GM19043 (cell line): ENCODE results near the gene HDAC7.

Experiments
- ATAC-seq: cut with Tn5 transposase; IDR thresholded peaks from one replicate; pipeline ENCODE4 v1.9.1; 2021; ENCODE audit warnings: low read depth; ENCODE audit not compliant: unreplicated experiment

HDAC7 gene

DNA sequence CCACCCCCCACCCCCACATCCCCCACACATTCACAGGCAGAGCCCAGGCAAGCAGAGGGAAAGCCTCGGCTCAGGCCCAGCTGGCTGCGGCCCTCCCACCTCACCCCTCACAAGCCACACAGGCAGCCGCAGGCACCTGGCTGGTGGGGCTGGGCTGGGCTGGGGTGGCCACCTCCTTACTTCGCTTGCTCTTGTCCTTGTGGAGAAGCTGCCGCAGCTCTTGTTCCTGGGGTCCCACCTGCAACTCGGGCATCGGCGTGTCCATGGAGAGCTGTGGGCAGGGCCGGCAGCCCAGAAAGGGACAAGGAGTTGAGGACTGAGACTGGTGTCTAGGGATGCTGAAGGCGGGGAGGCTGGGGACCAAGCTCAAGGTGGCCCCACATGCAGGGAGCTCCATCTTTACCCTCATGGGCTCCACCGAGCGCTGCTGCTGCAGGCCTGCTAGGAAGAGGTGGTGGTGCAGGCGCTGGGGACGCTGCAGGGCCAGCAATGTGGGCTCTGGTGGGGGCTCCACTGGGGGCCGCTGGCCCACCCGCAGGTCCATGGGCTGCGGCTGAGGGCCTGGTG is 21.2 kb downstream of the HDAC7 start:
- ATAC-seq: no peak

- no peak for ATAC-seq
Observed at GRCh38 chr12:47797441-47797840, 22.3 kb downstream of the HDAC7 start.

DNA sequence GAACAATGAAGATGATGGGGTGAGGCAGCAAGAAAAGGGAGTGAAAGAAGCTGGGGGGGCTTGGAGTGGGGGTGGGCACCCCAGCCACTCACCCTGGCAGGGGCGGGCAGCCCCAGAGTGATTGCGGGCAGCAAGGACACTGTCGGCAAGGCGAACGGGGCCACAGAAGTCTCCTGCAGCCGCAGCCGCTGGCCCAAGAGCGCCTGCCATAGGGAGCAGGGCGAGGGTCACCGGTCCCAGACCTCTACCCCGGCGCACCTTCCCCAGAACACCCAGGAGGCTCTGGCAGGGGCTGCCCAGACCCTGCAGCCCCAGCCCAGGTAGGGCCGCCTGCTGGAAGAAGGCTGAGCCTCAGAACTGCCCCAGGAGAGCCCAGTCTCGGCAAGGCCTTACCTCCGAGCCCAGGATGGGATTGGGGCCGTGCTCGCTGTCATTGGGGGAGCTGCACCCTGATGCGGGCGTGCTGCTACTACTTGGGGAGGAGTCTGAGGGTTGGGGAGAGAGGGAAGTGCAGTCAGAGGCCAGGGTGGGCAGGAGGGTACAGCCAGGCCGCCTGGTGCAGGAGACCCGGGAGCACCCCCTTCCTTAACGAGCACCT is 23.8 kb downstream of the HDAC7 start:
- ATAC-seq: no peak

- ATAC-seq: no peak
Observed at GRCh38 chr12:47795121-47795813, 24.4 kb downstream of the HDAC7 start.

DNA sequence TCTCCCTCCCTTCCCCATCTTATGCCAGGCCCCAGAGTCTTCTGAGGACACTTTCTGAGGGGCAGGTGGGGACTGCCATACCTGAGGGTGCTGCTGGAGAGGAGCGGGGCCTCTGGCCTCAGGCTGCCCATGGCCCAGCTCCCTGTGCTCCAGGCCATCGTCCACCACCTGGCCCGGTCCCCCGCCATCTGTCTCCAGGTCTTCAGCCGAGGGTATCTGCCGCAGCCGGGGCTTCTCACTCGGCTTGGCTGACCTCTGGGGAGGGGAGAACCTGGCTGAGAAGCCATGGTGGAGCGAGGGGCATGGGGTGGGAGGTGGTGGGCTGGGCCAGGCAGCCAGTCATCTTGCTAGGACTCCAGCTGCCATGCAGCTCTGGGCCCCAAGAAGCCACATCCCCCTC is 25.0 kb downstream of the HDAC7 start:
- no peak for ATAC-seq

DNA sequence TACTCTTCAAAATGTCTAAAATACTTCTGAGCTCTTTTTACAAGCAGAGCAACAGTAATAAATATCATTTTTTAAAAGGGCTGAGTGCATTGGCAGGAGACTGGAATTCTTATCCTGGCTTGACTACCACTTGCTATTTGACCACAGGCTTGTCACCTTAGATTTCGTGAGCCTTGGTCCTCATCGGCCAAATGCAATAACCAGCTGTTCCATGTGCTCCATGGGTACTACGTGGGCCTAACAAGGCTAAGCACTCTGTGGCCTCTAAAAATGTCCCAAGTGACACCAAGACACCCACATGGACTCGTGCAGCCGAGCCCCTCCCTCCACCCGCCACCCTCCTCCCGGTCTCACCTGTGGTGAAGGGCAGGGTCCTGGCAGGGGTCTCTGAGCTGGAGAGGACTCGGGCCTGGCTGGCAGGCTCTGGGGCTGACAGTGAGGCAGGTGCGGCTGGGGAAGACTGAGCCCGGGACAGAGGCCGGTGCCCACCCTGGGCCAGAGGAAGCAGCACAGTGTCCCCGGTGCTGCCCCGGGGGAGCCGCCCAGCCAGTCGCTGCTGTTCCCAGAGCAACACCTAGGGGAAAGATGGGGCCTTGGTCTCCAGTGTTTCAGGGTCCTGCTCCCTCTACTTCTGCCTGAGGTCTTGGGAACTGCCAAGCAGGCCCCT is 26.6 kb downstream of the HDAC7 start:
- ATAC-seq: no peak

- no peak for ATAC-seq
Observed at GRCh38 chr12:47791874-47792273, 27.8 kb downstream of the HDAC7 start.

DNA sequence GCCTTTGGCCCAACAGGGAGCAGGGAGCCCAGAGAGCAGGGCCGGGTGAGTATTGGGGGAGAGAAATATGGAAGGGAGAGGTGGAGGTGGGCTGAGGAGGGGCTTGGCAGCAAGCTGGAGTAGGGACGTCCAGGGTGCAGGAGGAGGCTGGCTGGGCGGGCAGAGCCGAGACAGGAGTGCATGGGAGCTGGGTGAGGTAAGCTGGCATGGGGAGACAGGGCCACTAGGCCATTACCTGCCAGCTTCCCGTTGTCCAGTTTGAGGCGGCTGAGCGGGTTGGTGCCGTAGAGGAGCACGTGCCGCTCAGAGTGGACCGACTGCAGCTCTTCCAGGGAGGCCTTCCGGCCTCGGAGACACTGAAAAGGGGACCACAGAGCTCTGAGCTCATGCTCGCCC is 28.4 kb downstream of the HDAC7 start:
- ATAC-seq: no peak

- ATAC-seq: no peak
Observed at GRCh38 chr12:47790676-47791350, 28.9 kb downstream of the HDAC7 start.

- ATAC-seq: no peak
Observed at GRCh38 chr12:47789712-47790489, 29.8 kb downstream of the HDAC7 start.

DNA sequence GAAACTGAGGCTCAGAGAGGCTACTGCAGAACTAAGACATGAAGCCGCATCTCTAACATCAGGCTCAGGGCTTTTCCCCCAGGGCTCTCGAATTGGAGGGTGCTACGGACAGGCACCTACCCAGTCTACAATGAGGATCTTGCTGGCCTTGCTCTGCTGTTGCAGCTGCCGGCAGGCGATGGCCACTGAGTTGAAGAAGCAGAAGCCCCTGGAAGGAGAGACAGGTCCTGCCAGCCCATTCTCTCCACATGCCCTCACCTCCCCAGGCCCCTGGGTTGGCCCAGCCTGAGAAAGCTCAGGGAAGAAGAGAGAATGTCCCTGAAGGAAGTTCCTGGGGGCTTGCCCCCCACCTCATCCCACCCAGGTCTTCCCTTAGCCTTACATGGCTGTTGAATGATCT is 30.6 kb downstream of the HDAC7 start:
- no peak for ATAC-seq

GRCh38 chr12:47787596-47788319 is 31.9 kb downstream of the HDAC7 start:
- ATAC-seq: no peak

DNA sequence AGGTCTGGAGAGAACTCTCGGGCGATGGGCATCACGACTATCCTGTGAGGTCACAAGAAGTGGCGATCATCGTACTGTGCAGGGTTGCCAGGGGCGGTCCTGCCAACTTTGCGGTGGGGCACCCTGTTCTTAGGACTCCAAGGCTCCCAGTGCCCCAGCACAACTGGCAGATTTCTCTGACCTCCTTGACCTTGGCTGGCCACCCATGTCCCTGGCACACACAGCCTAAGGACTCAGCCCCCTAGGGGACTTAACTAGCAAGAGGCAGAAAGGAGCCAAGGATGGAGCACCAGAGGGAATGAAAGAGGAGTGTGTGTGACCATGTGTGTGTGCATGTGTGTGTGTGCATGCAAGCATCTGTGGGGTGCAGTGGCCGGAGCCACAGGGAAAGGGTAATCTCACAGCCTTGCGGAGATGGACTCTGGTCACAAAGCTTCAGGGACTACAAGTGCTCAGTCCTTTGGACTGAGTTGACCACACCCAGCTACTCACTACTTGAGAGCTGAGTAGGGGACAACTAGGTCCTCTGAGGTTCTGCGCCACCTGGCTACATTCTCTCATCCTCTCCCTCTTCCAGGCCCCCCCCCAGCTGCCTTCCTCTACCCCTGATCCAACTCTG is 32.9 kb downstream of the HDAC7 start:
- ATAC-seq: no peak

DNA sequence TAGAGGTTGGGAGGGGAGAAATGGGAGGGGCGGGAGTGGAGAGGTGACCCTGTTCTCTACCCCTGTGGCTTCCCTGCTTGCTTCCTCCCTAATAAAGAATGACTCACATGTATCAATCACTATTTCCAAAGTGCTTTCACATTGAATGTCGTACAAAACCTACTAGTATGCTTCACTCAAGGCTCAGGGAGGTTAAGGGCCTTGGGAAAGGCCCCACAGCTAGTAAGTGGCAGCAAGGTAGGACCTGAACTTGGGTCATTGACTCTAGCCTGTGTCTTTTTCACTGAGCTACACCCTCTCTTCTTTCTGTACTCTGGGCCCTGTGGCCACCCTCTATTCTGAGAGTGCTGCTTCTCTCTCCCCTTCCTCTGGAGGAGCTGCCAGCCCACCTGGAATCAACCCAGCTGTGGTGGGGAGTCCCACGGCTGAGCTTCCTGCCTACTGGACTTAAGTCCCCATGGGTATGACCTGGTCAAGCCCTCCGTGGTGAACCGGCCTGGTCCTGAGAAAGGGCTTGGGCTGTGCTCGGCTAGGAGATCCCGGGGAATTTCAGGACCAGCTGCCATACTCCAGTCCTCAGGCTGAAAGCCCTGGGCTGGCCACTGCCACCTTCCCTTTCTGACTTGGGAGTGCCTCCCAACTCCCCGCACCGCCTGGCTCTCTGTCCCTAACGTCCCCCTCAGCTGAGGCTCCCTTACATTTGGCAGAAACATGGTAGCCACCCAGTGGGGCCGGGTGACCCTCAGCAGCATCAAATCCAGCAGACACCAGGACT is 33.6 kb downstream of the HDAC7 start:
- ATAC-seq: no peak

DNA sequence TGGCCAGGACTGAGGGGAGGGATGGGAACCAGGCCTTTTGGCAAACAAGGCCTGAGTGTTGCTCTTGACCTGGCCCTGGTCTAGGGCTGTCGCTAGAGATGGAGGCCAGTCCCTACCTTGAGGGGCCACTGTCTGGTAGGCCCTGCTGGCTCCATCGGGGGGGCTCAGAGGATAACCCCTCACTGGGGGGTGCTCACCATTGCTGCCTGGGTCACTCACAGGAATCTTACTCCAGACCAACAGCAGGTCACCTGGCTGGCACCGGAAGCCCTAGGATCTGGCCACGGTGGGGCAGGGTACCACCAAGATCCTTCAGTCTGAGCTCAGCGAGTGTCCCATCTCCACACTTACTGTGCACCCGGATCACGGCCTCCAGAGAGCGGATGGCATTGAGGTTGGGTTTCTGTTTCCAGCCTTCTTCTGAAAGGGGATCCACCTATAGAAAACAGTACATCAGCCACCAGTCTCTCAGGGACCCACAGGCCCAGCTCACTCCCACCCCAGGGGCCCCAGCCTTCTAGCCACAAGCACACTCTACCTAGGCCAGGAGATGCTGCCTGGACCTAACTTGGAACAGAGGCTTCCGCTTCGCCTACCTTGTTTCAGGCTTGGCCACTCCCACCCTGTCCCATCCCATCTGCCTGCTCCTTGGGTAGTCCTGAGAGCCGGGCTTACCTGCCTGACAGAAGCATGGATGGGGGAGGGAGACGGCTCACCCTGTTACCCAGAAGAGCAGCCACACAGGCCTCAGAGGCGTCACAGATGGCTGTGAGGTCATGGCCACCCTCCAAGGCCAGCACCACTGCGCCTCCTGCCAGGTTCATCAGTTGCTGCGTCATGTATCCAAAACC is 34.4 kb downstream of the HDAC7 start:
- ATAC-seq: no peak

GRCh38 chr12:47783821-47784819 is 35.6 kb downstream of the HDAC7 start:
- no peak for ATAC-seq
